GM21360 (cell line): ENCODE results near the gene PNMA6E.
"Not testable (repeated sequence)": the region's sequence is repeated elsewhere in the genome, so short reads cannot be mapped to it uniquely, and the experiment has no call there.

ENCODE experiments used
- ATAC-seq: cut with Tn5 transposase; IDR thresholded peaks from one replicate; pipeline ENCODE4 v1.9.1; 2021; ENCODE audit warnings: mild to moderate bottlenecking, moderate library complexity; ENCODE audit not compliant: unreplicated experiment

PNMA6E gene

DNA sequence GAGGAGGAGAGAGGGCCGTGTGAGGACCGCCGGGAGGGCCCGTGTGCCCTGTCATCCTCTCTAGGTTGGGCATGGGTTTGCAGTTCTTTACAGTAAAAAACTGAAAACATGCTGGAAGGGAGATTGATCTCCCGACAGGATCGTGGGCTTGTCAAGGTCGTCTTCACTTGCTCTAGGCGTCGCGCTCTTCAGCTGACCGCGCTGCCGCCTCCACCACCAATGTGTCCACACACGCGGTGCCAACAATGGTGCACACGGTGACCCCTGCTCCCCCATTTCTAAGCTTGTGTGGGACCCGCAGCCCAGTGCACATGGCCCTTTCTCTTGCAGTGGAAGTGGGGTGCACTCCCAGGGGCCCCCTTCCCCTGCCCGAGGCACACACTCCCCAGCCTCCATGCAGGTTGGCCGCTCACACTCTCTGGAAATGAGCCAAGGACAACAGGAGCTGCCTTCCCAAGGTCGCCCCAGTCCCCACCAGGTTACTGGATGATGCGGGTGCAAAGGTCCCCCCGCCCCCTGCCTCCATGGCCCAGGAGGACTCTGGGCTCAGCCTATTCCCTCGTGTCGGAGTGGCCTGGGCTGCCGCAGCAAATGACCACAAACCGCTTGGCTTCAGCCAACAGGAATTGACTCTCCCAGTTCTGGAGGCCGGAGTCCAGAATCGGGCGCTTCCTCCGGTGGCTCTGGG lies 8.4 kb upstream of the PNMA6E start:
- no peak for ATAC-seq

DNA sequence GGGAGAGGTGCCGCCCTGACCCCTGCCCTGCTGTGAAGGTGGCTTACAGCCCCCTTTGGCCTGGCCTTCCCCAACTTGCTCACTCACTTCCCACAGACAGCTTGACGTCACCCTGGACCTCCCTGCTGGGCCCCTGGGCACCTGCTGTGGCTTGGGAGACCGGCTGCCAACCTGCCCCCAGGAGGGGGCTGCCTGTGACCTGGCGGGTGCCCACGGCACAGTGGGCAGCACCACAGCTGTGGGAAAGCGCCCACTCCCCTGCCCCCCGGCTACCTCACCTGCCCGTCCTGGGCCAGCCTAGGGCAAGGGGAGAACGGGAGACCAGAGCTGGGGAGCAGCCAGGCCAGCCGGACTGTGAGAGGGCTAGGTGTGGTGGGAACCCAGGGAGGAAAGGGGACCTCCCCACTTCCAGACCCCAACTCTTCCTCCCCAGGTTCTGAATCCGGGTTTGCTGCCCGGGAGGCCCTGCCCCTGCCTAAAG lies 7.8 kb upstream of the PNMA6E start:
- ATAC-seq: no peak

DNA sequence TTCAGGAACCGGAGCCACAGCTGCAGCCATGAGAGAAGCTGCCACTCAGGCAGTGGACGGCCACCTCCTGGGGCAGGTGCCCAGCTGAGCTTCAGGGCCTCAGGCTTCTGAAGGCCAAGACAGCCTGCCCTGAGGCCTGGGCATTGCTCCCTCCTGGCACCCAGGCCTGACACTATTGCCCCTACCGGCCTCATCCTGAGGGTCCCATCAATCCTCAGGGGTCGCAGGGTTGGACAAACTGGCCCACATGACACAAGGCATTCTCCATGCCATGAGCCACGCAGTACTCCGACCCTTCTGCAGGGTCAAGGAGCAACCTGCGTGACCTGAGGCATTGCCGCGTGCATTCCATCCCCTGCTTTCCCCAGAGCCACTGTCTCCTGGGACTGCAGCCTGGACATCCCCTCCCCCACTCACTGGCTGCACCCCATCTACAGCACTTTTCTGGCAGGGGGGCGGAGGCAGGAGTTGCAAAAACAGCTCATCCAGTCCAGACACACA lies 7.1 kb upstream of the PNMA6E start:
- no peak for ATAC-seq

DNA sequence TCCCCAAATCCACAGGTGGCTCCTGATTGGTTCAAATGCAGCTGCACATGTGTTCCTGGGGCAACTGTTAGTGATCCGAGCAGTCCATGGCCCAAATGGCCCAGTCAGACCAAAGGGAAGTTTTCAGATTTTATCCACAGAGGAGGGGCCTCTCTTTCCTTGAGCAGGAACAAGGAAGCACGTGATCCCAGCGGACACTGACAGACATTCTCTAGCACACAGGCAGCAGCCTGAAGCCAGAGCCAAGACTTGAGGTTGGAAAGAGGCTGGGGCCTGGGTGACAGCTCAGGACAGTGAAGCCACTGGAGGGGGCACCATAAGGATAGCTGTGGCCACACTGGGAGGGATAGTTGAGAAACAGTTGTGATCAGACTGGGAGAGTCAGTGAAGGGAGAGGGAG lies 6.6 kb upstream of the PNMA6E start:
- ATAC-seq: no peak

DNA sequence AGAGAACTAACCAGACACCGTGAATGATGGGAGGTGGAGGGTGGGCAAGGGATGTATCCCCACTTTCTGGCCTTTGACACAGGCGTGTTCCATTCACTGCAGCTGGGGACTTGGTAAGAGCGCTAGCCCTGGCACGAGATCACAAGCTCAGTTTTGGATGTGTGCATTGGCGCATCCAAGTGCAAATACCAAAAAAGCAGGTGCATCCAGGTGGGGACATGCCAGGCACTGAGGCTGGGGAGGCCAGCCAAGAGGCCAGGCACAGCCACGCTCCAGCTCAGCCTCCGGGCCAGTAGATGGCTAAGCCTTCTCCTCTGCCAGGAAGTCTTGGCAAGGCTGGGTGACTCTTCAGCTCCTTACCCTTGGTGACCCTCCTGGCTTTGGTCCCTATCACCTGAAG lies 5.8 kb upstream of the PNMA6E start:
- no peak for ATAC-seq

DNA sequence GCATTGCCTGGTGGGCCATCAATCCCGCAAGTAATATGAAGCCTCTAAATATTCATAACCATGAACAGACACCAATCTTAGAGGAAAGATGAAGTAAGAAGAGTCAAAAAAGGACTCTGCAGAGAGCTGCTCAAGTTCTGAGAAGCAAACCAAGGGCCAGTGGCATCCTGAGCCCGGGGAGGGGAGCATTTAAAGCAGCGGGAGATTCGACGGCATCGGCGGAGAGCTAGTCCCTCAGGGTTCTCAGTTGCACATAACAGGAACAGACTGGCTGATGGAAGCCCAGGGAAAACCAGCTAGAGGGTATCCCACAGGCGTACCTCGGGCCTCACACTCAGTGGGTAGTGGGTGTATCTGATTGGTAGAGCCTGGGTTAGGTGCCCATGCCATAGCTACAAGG lies 4.9 kb upstream of the PNMA6E start:
- ATAC-seq: no peak

DNA sequence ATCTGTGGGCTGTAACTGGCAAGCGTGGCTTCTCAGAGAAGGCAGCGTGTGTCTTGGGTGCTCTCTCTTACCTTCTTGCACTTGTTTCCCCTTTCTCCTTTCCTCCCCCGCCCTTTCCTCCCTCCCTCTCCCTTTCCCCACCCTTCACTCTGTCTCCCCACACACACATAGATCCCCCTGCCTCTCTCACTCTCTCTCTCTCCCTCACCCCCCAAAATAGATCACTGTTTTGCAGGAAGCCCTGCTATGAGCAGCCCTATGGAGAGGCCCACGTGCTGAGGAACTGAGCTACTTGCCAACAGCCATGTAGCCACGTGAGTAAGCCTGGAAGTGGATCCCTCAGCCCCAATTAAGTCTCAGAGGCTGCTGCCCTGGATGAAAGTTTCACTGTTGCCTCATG lies 4.3 kb upstream of the PNMA6E start:
- no peak for ATAC-seq

DNA sequence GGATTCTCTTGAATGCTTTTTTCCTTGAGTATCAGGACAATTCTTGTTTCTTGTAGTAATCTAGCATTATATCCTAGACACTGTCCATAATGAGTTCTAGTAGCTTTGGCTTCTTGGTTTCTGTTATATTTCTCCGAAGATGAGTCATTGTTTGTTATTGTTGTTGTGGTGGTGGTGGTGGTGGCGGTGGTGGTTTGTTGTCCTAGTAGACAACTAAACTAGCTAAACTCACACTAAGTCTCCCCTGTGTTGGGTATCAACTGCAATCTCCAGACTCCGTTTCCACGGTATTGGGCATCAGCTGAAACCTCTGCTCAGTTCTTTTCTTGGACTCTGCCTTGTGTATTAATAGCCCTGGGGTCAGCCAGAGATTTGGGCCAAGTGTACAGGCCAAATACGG lies 3.2 kb upstream of the PNMA6E start:
- not testable (repeated sequence) for ATAC-seq

DNA sequence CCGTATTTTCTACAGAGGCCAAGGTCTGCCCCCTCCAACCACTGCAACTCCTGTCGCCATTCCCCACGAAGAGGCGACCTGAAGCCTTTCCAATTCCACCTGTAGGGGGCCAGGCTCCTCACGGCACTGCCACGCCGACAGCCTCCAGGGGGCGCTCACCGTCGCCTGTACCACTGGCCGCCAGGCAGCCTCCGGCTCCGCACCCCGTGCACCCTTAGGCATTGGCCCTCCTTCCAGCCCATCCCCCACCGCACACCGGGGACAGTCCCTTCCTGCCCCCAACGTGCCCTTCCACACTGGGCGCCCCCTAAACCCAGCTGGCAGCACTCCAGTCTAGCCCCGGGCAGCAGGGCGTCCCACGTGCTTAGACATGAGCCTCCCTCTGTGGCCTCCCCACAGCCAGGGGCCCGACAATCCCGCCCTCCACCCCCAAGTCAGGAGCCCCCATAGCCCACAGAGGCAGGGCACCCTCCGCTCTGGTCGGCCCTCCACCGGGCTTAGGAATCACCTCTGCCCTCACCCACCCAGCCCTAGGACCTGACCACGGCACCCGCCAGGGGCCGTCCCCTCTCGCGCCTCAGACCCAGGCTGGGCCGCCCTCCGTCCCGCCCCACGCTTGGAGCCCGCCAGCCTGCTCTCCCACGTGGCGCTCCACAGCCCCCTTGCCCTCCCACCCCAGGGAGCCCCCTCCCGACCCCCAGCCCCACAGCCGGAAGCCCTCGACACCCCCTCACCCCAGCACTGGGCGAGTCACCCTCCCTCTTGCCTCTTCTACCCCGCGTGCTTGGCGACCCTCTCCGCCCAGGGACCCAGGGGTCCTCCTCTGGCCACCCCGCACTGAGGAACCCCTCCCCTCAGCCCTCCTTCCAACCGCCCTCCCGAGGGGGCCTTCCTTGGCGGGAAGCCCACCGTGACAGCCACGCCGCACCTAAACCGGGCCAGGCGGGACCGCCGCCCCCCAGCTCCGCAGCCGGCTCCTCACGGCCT lies 711 bp downstream of the PNMA6E start:
- peak; percentile 73 for ATAC-seq

DNA sequence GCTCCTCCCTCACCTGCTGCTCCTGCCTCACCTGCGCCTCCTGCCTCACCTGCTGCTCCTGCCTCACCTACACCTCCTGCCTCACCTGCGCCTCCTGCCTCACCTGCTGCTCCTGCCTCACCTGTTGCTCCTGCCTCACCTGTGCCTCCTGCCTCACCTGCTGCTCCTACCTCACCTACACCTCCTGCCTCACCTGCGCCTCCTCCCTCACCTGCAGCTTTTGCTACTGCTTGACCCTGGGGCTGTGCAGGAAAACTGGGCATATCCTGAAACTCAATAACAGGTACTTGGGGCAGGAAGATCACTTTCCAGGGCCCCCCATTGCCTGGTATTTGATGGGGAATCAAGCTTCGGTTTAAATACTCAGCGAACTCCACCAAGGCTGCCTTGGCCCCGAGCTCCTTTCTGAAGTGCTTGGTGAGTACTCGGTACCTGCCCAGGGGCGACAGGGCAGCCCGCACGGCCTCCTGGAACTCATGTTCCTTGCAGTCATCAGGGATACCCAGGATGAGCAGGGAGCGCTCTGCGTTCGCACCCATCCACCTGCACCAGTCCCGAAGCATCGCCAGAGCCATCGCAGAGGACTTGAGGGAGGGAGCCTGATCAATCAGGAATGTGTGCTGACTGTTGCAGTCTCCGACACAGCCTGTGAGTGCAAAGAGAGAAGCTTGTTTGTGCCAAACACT lies 2.7 kb downstream of the PNMA6E start:
- no peak for ATAC-seq

DNA sequence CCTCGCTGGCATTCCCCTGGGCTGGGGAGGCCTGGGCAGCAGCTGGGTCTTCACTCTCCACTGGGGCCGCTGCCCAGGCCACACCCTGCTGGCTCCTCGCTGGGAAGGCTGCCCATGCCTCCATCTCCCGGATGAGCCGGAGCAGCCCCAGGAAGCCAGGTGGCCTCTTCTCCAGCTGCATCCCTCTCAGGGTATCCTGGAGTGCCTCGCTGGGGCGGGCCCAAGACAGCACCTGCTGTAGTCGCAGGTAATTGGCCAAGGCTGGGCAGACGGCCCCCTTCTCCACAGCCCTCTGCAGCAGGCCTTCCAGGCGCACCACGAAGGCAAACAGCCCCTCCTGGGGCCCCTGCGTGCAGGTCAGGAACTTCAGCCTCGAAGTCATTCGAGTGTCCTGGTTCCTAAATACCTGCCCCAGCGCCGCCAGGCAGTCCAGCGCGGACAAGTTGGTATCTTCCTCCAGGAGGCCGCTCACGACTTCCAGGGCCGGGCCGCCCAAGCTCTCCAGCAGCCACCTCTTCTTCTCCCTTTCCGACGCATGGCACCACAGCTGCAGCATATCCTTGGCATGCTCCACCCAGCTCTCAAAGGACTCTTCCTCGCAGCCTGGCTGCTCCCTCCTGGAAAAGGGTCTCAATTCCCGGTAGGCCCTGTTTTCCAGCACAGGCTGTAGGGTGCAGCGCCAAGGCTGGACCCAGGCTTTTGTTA lies 3.7 kb downstream of the PNMA6E start:
- no peak for ATAC-seq

DNA sequence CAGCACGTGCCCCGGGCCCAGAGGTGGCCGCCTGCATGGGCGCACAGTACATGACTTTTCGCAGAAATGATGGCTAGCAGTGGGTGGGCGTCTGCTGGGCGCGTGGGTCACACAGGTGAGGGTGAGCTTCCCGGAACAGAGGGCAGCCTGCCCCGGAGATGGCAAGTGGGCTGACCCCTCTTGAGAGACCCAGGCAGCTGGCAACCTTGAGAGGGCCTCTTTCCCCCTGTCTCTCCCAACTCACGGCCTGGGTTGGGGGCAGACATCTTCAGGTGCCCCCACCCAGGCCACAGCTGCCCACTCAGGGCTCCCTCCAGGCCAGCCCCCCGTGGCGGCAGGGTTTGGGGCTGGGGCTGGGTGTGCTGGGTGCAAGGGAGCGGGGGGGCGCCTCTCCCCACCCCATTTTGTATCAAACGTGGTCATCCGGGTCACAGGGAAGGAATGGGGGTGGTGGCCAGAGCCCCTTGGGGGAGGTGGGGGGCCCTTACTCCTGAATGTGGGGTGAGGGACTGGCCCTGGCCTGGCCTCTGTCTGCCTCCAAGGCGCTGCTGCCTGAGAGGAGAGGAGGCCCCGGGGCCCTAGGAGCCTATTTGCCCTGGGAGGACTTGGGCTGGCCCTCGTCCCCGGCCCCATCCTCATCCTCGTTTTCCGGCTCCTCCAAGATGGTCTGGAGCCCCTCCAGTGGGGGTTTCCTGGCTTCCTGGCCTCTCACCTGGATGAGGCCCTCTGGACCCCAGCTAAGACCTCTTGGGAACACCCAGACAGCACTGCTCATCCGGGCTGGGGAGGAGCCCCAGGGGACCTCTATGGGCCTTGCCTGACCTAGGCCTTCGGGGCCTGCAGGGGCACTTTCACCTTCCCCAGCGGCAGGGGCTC lies 4.6 kb downstream of the PNMA6E start:
- no peak for ATAC-seq

DNA sequence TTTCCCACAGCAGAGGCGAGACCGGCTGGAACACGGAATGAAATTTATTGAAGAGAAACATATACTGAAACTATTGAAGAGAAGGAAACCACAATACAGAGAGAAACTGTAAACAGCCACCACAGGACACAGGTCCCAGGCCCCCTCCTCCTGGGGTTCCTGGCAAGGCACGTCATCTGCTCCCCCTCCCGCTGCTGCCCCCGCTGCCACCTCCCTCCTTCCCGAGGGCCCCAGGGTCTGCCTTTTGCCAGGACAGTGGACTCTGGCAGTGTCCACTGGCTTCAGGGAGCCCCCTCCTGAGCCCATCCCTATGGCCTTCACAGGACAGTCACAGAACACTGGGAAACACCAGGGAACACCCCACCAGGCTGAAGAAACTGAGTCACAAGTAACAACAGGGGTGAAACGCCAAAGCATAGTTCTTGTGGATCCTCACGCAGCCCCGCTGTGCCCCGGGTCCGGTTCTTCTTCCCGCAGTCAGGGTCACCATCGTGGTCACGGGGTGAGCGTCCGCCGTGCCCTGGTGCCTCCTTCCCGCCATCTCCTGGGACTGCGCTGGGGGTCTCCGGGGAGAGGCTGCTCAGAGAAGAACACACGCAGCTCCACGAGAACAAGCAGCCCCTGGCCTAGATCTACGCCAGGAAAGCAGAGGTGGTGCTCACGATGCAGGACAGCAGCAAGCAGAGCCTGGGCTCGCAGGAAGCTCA lies 5.4 kb downstream of the PNMA6E start:
- no peak for ATAC-seq

DNA sequence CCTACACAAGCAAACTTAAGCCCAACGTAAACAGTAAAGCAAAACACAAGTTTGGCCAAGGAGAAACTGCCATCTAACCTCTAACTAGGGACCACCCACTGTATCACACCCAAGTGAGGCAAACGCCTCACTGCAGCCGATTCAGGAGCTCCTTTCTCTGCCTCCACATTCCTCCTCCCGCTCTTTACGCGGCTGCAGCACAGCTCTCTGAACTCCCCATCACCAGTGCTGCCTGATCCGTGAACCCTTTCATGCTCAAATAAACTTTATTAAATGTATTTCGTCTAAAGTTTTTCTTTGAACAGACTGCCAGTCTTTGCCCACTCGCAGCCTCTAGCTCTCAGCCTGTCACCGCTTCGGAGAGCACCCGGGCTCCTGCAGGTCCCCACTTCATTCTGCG lies 6.5 kb downstream of the PNMA6E start:
- ATAC-seq: no peak

DNA sequence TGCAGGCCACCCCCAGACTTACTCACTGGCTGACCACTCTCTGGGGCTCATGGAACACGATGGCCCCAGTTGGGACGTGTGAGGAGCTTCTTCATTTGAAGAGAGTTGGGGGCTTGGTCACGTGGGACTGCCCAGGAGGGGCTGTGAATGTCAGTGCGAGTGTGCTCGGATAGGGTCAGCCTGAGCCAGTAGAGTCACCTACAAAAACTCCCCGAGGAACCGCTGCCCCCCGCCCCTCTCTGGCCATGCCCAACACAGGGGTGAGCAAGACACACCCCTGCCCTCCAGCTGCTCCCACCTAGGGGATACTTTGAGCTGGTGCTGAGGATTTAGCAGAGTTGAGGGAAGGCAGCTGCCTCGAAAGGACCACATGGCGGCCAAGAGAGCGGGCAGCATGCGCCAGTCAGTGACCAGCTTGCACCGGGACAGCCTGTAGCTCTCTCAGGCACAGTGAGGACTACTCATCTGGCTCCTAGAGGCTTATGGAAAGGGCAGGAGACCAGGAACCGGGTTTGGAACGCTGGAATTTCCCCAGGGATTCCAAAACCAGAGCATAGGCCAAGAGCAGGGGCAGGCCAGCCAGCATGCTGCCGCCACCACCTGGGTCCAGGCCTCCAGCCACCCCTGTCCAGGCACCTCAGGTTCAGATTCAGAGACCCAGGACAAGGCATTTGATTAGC lies 8.4 kb downstream of the PNMA6E start:
- ATAC-seq: no peak

DNA sequence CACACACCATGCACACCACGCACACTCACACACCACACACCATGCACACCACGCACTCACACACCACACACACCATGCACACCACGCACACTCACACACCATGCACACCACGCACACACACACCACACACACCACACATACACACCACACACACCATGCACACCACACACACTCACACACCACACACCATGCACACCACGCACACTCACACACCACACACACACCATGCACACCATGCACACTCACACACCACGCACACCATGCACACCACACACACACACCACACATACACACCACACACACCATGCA lies 11.7 kb downstream of the PNMA6E start:
- not testable (repeated sequence) for ATAC-seq

DNA sequence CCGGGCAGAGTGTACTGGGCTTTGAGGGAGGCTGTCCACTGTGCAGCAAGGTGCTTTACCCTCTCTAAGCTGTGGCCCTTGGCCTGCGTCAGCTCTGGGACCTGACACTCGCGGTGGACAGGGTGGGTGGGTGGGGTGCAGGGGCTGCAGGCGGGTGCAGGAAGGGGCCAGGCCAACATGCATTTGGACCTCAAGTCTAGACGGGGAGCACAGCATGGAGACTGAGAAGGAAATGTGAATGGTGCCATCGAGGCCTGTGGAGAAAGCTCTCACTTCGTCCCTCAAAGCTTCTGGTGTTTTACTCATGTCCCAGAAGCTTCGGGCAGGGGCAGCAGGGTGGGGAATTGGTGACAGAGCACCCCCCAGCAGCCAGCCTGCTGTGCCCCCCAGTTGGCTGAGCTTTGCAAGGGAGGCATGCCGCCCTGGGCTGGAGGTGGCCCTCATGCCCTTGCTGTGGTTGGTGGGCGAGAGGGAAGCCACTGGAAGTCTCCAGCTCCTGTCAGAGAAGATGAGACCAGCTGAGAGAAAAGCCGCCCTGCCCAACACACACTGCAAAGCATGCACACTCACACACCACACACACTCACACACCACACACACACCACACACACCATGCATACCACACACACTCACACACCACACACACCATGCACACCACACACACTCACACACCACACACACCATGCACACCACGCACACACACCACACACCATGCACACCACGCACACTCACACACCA lies 12.3 kb downstream of the PNMA6E start:
- no peak for ATAC-seq
